ENCODE results near the gene DERA. TPM values are rescaled to one million over a fixed set of nuclear protein-coding genes. Genes with fewer than 3 reads are reported as not detected.

DERA gene
- total RNA-seq, 1 experiment from 2014 or later, result 22.6 TPM

DNA sequence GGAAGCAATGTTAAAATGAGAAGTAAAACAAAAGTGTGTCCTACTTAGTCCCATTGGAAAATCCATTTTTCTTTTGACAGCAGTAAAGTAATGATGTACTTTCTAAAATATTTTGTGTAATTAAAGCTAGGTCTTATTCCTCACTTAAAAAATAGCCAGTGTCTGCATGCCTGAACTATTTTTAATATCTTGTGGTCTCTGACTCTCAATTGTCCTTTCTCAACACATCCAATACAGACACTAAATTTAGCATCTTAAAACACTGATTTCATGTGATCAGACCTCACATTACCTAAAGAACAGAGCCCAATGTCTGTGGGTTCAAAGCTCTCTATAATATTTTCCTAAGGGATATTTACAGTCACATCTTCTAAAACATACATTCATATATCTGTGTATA, 108.0 kb downstream of the DERA start:
- no peaks in the 10 kb centered on the region for H3K4me1 ChIP-seq (ENCODE audit: control insufficient read depth, insufficient read depth, low read length)
- no peaks in the 10 kb centered on the region for H3K36me3 ChIP-seq (ENCODE audit: control insufficient read depth, insufficient read depth, low read length)
- no peak for DNase-seq (ENCODE audit: low read depth, low spot score)
- no peak overlapping the region for H3K27ac ChIP-seq (ENCODE audit: low read length)
- H3K27me3 ChIP-seq (ENCODE audit: control insufficient read depth, insufficient read depth, low read length), result no peaks in the 10 kb centered on the region
- no peaks in the 10 kb centered on the region for H3K9me3 ChIP-seq (ENCODE audit: control insufficient read depth, insufficient read depth, low read depth, low read length)
- BruUV-seq (replicated peaks), result no TSS peak
- TF ChIP-seq TCF7L2 (IDR thresholded peaks at IDR 0.05; ENCODE audit: low read depth, low read length) (no peak), POLR2AphosphoS5 (IDR thresholded peaks at IDR 0.05; ENCODE audit: low read depth, low read length) (no peak), SIN3A (IDR thresholded peaks at IDR 0.05; ENCODE audit: borderline replicate concordance, insufficient read depth, low read depth, low read length) (no peak)
- TF ChIP-seq, protein P1, sequence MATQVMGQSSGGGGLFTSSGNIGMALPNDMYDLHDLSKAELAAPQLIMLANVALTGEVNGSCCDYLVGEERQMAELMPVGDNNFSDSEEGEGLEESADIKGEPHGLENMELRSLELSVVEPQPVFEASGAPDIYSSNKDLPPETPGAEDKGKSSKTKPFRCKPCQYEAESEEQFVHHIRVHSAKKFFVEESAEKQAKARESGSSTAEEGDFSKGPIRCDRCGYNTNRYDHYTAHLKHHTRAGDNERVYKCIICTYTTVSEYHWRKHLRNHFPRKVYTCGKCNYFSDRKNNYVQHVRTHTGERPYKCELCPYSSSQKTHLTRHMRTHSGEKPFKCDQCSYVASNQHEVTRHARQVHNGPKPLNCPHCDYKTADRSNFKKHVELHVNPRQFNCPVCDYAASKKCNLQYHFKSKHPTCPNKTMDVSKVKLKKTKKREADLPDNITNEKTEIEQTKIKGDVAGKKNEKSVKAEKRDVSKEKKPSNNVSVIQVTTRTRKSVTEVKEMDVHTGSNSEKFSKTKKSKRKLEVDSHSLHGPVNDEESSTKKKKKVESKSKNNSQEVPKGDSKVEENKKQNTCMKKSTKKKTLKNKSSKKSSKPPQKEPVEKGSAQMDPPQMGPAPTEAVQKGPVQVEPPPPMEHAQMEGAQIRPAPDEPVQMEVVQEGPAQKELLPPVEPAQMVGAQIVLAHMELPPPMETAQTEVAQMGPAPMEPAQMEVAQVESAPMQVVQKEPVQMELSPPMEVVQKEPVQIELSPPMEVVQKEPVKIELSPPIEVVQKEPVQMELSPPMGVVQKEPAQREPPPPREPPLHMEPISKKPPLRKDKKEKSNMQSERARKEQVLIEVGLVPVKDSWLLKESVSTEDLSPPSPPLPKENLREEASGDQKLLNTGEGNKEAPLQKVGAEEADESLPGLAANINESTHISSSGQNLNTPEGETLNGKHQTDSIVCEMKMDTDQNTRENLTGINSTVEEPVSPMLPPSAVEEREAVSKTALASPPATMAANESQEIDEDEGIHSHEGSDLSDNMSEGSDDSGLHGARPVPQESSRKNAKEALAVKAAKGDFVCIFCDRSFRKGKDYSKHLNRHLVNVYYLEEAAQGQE (IDR thresholded peaks at IDR 0.05; ENCODE audit: insufficient read depth in 1 of 2, low read depth in 2 of 2, low read length in 1 of 2), result no peak
- TF ChIP-seq, protein P2, sequence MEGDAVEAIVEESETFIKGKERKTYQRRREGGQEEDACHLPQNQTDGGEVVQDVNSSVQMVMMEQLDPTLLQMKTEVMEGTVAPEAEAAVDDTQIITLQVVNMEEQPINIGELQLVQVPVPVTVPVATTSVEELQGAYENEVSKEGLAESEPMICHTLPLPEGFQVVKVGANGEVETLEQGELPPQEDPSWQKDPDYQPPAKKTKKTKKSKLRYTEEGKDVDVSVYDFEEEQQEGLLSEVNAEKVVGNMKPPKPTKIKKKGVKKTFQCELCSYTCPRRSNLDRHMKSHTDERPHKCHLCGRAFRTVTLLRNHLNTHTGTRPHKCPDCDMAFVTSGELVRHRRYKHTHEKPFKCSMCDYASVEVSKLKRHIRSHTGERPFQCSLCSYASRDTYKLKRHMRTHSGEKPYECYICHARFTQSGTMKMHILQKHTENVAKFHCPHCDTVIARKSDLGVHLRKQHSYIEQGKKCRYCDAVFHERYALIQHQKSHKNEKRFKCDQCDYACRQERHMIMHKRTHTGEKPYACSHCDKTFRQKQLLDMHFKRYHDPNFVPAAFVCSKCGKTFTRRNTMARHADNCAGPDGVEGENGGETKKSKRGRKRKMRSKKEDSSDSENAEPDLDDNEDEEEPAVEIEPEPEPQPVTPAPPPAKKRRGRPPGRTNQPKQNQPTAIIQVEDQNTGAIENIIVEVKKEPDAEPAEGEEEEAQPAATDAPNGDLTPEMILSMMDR (IDR thresholded peaks at IDR 0.05), result no peak
- no peak for ATAC-seq
- in situ Hi-C loops (cut with HindIII; ENCODE audit: low pct_unique_long_range_greater_than_20kb, low sequenced_read_pairs), result no loop called here
- intact Hi-C loops (cut with micrococcal nuclease; ENCODE audit: unreplicated experiment), result no loop called here
- CTCF ChIA-PET, result no interaction called here
- POLR2A ChIA-PET, result no interaction called here
- no peak overlapping the region for H3K4me3 ChIP-seq (ENCODE audit: low read depth in 2 of 2, low read length in 2 of 2)

DNA sequence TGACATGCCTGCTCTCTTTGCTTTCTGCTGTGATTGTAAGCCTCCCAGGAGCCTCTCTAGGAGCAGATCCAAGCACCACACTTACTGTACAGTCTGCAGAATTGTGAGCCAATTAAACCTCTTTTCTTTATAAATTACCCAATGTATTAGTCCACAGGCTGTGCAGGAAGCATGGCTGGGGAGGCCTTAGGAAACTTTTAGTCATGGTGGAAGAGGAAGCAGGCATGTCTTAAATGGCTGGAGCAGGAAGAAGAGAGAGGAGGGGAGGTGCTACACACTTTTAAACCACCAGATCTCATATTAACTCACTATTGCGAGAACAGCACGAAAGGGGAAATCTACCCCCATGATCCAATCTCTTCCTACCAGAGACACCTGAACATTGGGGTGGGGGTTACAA, 108.9 kb downstream of the DERA start:
- no peak overlapping the region for H3K4me3 ChIP-seq (ENCODE audit: low read depth in 2 of 2, low read length in 2 of 2)
- in situ Hi-C loops (cut with HindIII; ENCODE audit: low pct_unique_long_range_greater_than_20kb, low sequenced_read_pairs) (no loop called here), intact Hi-C loops (cut with micrococcal nuclease; ENCODE audit: unreplicated experiment) (no loop called here)
- H3K4me1 ChIP-seq (ENCODE audit: control insufficient read depth, insufficient read depth, low read length), result no peaks in the 10 kb centered on the region
- ATAC-seq (no peak), DNase-seq (ENCODE audit: low read depth, low spot score) (no peak)
- CTCF ChIA-PET, result no interaction called here
- TF ChIP-seq, protein P1 (IDR thresholded peaks at IDR 0.05; ENCODE audit: insufficient read depth in 1 of 2, low read depth in 2 of 2, low read length in 1 of 2), result no peak
- TF ChIP-seq, protein P2 (IDR thresholded peaks at IDR 0.05), result no peak
- TF ChIP-seq SIN3A (IDR thresholded peaks at IDR 0.05; ENCODE audit: borderline replicate concordance, insufficient read depth, low read depth, low read length), result no peak
- no peak for TF ChIP-seq TCF7L2 (IDR thresholded peaks at IDR 0.05; ENCODE audit: low read depth, low read length)
- TF ChIP-seq POLR2AphosphoS5 (IDR thresholded peaks at IDR 0.05; ENCODE audit: low read depth, low read length), result no peak
- no TSS peak for BruUV-seq (replicated peaks)
- no peaks in the 10 kb centered on the region for H3K27me3 ChIP-seq (ENCODE audit: control insufficient read depth, insufficient read depth, low read length)
- no peaks in the 10 kb centered on the region for H3K36me3 ChIP-seq (ENCODE audit: control insufficient read depth, insufficient read depth, low read length)
- no peaks in the 10 kb centered on the region for H3K9me3 ChIP-seq (ENCODE audit: control insufficient read depth, insufficient read depth, low read depth, low read length)
- H3K27ac ChIP-seq (ENCODE audit: low read length), result no peak overlapping the region
- POLR2A ChIA-PET, result no interaction called here

Data from Panc1 (cell line).